PC-9 (cell line): Measurements from ENCODE around the gene AFAP1L2. TPM values are rescaled to one million over a fixed set of nuclear protein-coding genes. Genes with fewer than 3 reads are reported as not detected.

Experiments used
- BruUV-seq: library from RNA; stranded (reverse); fragments of 400-500 nt; replicated peaks from 2 replicates; lab custom pipeline; 2021; lab: Mats Ljungman, UMichigan
- CTCF ChIA-PET: fragments of 300-600 bp; sonication (Branson Sonifier 250); formaldehyde crosslinking; loops from one replicate; lab custom pipeline; 2022; ENCODE audit warnings: antibody characterized with exemption; lab: Charles Lee
- POLR2A ChIA-PET: fragments of 300-600 bp; sonication (Branson Sonifier 250); formaldehyde crosslinking; loops from one replicate; lab custom pipeline; 2022; ENCODE audit warnings: antibody characterized with exemption; ENCODE audit not compliant: unreplicated experiment; lab: Charles Lee
- DNase-seq, 2 experiments: peaks; one replicate each; pipeline versions ENCODE4 v3.0.0 to v3.0.0-alpha.2; 2015 to 2022; ENCODE audit warnings: mixed read lengths in 1 of 2
- H2AFZ ChIP-seq: fragments of 200-600 bp; sonication (generic); 2 replicates; pipeline ENCODE4 v1.8.1; 2017; ENCODE audit warnings: antibody characterized with exemption
- H3F3A ChIP-seq: fragments of 200-600 bp; sonication (generic); 2 replicates; pipeline ENCODE4 v1.8.1; 2017; ENCODE audit warnings: antibody characterized with exemption, mild to moderate bottlenecking, low read depth; ENCODE audit not compliant: insufficient read depth
- H3K27ac ChIP-seq: fragments of 200-600 bp; sonication (generic); 2 replicates; pipeline ENCODE4 v1.6.1; 2016; ENCODE audit warnings: mixed run types
- H3K27me3 ChIP-seq: fragments of 200-600 bp; sonication (generic); 2 replicates; pipeline ENCODE4 v1.6.1; 2016; ENCODE audit warnings: low read depth, mixed run types; ENCODE audit not compliant: insufficient read depth
- H3K36me3 ChIP-seq: fragments of 200-600 bp; sonication (generic); 2 replicates; pipeline ENCODE4 v1.6.1; 2016; ENCODE audit warnings: low read depth, mixed run types
- H3K4me1 ChIP-seq: fragments of 200-600 bp; sonication (generic); replicated peaks from 2 replicates; pipeline ENCODE4 v1.6.1; 2016; ENCODE audit warnings: mixed run types; ENCODE audit not compliant: insufficient read depth
- H3K4me2 ChIP-seq: fragments of 200-600 bp; sonication (generic); 2 replicates; pipeline ENCODE4 v1.6.1; 2017; ENCODE audit warnings: mixed run types
- H3K4me3 ChIP-seq: fragments of 200-600 bp; sonication (generic); 2 replicates; pipeline ENCODE4 v1.6.1; 2016; ENCODE audit warnings: mixed run types
- H3K79me2 ChIP-seq: fragments of 200-600 bp; sonication (generic); 2 replicates; pipeline ENCODE4 v1.6.1; 2017; ENCODE audit warnings: low read depth, mixed run types
- H3K9me2 ChIP-seq: fragments of 200-600 bp; sonication (generic); 2 replicates; pipeline ENCODE4 v1.8.1; 2017; ENCODE audit warnings: mild to moderate bottlenecking; ENCODE audit not compliant: insufficient read depth
- H3K9me3 ChIP-seq: fragments of 200-600 bp; sonication (generic); 2 replicates; pipeline ENCODE4 v1.8.1; 2016; ENCODE audit warnings: low read depth; ENCODE audit not compliant: insufficient read depth
- H4K20me1 ChIP-seq: fragments of 200-600 bp; sonication (generic); 2 replicates; pipeline ENCODE4 v1.8.1; 2017; ENCODE audit not compliant: insufficient read depth
- EZH2 ChIP-seq: fragments of 200-600 bp; sonication (generic); IDR thresholded peaks from 2 replicates; pipeline ENCODE4 v1.8.0; 2017; ENCODE audit warnings: antibody characterized with exemption, low read depth
- intact Hi-C: fragments of 100-400 bp; cut with micrococcal nuclease; formaldehyde crosslinking; loops from one replicate; pipeline ENCODE4 v1.10.0; 2022; ENCODE audit not compliant: unreplicated experiment
- total RNA-seq: library from RNA; stranded (reverse); gene quantifications from 2 replicates; pipeline ENCODE4 v1.2.3, GENCODE V29; 2021
- TF ChIP-seq, protein P1 (sequence below): fragments of 200-600 bp; sonication (generic); conservative IDR thresholded peaks from 2 replicates; pipeline ENCODE4 v1.6.1; 2017; ENCODE audit warnings: mixed run types, antibody characterized with exemption, mild to moderate bottlenecking, moderate library complexity

The AFAP1L2 gene
- total RNA-seq, 1 experiment from 2014 or later, result 35.4 TPM

DNA sequence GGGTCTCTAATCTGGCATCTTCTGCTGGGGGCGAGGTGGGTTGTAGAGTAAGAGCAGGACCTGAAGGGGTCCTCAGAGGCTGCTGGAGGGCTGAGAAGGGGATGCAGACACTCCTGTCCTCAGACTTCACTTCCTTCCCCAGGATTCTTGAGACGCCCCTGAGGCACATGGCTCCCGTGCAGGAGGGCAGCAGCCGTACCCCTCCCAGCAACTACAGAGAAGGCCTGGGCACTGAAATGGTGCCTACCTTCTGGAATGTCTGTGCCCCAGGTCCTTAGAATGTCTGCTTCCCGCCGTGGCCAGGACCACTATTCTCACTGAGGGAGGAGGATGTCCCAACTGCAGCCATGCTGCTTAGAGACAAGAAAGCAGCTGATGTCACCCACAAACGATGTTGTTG lies 113.2 kb downstream of the AFAP1L2 start:
- intact Hi-C loops, result no loop called here
- ChIA-PET POLR2A (no interaction called here), CTCF (no interaction called here)
- BruUV-seq, result no TSS peak
- Histone ChIP-seq H3K4me2 (no peak overlapping the region), H3K36me3 (no peaks in the 10 kb centered on the region), H3K9me2 (no peaks in the 10 kb centered on the region), H4K20me1 (no peaks in the 10 kb centered on the region), H2AFZ (no peak overlapping the region), H3F3A (no peaks in the 10 kb centered on the region), H3K27ac (no peak overlapping the region), H3K4me3 (no peak overlapping the region), H3K27me3 (no peaks in the 10 kb centered on the region), H3K4me1 (no peaks in the 10 kb centered on the region), H3K9me3 (peaks cover 9% of the 10 kb centered on the region; the same call in 1 of the 2 replicates), H3K79me2 (no peaks in the 10 kb centered on the region)
- no peak for DNase-seq
- no peak for TF ChIP-seq EZH2

DNA sequence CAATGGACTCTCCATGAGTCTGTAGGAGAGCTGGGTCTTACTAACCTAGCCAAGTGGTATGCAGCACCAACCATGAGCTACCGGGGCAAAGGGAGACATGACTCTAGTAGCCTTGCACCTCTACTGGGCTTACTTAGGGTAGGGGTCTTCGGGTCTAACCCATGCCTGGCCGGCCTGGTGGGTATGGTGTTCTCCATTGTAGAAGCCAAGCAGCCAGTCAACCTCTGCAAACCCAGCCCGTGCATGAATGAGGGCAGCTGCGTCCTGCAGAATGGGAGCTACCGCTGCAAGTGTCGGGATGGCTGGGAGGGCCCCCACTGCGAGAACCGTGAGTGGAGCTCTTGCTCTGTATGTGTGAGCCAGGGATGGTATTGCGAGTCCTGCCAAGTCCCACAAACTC lies 114.3 kb downstream of the AFAP1L2 start:
- Histone ChIP-seq H3F3A (no peaks in the 10 kb centered on the region), H3K9me2 (no peaks in the 10 kb centered on the region), H3K4me3 (no peak overlapping the region), H3K4me2 (no peak overlapping the region), H3K79me2 (no peaks in the 10 kb centered on the region), H3K27me3 (no peaks in the 10 kb centered on the region), H3K36me3 (no peaks in the 10 kb centered on the region), H2AFZ (no peak overlapping the region), H3K4me1 (no peaks in the 10 kb centered on the region), H4K20me1 (no peaks in the 10 kb centered on the region), H3K9me3 (no peaks in the 10 kb centered on the region), H3K27ac (no peak overlapping the region)
- DNase-seq, result no peak
- no peak for TF ChIP-seq EZH2
- TF ChIP-seq, protein P1, sequence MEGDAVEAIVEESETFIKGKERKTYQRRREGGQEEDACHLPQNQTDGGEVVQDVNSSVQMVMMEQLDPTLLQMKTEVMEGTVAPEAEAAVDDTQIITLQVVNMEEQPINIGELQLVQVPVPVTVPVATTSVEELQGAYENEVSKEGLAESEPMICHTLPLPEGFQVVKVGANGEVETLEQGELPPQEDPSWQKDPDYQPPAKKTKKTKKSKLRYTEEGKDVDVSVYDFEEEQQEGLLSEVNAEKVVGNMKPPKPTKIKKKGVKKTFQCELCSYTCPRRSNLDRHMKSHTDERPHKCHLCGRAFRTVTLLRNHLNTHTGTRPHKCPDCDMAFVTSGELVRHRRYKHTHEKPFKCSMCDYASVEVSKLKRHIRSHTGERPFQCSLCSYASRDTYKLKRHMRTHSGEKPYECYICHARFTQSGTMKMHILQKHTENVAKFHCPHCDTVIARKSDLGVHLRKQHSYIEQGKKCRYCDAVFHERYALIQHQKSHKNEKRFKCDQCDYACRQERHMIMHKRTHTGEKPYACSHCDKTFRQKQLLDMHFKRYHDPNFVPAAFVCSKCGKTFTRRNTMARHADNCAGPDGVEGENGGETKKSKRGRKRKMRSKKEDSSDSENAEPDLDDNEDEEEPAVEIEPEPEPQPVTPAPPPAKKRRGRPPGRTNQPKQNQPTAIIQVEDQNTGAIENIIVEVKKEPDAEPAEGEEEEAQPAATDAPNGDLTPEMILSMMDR, result no peak
- CTCF ChIA-PET, result no interaction called here
- POLR2A ChIA-PET, result no interaction called here
- intact Hi-C loops, result no loop called here
- BruUV-seq, result no TSS peak

DNA sequence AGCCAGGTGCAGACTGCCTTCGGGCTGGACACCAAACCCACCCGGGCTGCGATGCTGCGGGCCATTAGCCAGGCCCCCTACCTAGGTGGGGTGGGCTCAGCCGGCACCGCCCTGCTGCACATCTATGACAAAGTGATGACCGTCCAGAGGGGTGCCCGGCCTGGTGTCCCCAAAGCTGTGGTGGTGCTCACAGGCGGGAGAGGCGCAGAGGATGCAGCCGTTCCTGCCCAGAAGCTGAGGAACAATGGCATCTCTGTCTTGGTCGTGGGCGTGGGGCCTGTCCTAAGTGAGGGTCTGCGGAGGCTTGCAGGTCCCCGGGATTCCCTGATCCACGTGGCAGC lies 115.2 kb downstream of the AFAP1L2 start:
- Histone ChIP-seq H3K9me3 (no peaks in the 10 kb centered on the region), H3K4me3 (no peak overlapping the region), H3K4me1 (no peaks in the 10 kb centered on the region), H3K27me3 (no peaks in the 10 kb centered on the region), H3K9me2 (no peaks in the 10 kb centered on the region), H2AFZ (no peak overlapping the region), H3K79me2 (no peaks in the 10 kb centered on the region), H4K20me1 (no peaks in the 10 kb centered on the region), H3K36me3 (no peaks in the 10 kb centered on the region), H3F3A (no peaks in the 10 kb centered on the region), H3K27ac (no peak overlapping the region), H3K4me2 (no peak overlapping the region)
- no TSS peak for BruUV-seq
- TF ChIP-seq EZH2, result no peak
- TF ChIP-seq, protein P1, result no peak
- POLR2A ChIA-PET, result no interaction called here
- CTCF ChIA-PET, result no interaction called here
- DNase-seq, result no peak
- intact Hi-C loops, result no loop called here

DNA sequence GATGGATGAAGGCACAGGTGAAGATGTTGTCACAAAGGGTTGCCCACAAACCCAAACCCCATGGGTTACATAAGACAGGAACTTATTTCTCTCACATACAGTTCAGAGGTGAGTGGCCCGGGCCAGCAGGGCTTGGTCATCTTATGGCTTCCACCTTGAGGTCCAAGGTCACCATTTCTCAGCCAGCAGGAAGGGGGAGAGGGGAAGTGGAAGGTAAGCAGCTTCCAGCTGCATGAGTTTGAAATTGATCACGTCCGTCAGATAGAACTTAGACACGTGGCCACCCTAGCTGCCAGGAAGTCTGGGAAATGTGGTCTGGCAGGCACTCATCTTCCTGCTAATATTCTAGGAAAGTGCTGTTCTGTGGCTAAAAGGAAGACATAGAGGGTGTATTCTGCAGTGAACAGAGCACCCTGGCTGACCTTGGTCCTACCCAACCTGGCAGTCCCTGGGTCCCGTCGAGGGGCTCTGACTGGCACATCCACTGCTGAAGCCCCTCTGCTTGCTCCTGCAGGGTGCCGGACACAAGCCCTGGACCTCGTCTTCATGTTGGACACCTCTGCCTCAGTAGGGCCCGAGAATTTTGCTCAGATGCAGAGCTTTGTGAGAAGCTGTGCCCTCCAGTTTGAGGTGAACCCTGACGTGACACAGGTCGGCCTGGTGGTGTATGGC lies 115.7 kb downstream of the AFAP1L2 start:
- Histone ChIP-seq H3K27ac (no peak overlapping the region), H3K4me3 (no peak overlapping the region), H3K36me3 (no peaks in the 10 kb centered on the region), H3K27me3 (no peaks in the 10 kb centered on the region), H3K4me2 (no peak overlapping the region), H4K20me1 (no peaks in the 10 kb centered on the region), H2AFZ (no peak overlapping the region), H3K9me2 (no peaks in the 10 kb centered on the region), H3F3A (no peaks in the 10 kb centered on the region), H3K9me3 (no peaks in the 10 kb centered on the region), H3K79me2 (no peaks in the 10 kb centered on the region), H3K4me1 (no peaks in the 10 kb centered on the region)
- no peak for TF ChIP-seq EZH2
- TF ChIP-seq, protein P1, result no peak
- ChIA-PET CTCF (no interaction called here), POLR2A (no interaction called here)
- intact Hi-C loops, result no loop called here
- DNase-seq, result no peak
- BruUV-seq, result no TSS peak
